ENCODE results near the gene ITGA3.

- TF ChIP-seq POLR2A (IDR thresholded peaks at IDR 0.05; ENCODE audit: low read length) (no peak), GATA1 (IDR thresholded peaks at IDR 0.05; ENCODE audit: low read depth, low read length) (no peak)
These were observed 9.7 kb upstream of the ITGA3 start for GRCh38 chr17:50046179-50046578.

All from erythroblast (primary cell).